IMR-90 (cell line): Measurements from ENCODE around the gene TBL3. TPM values are rescaled to one million over a fixed set of nuclear protein-coding genes. Genes with fewer than 3 reads are reported as not detected.

Experiments used
- ATAC-seq: fragments of 200-7000 bp; cut with Tn5 transposase; 2 replicates; pipeline ENCODE4 v1.9.1; 2020; ENCODE audit warnings: low read depth, mild to moderate bottlenecking, moderate library complexity
- BruUV-seq: library from RNA; stranded (reverse); fragments of 400-500 nt; replicated peaks from 2 replicates; lab custom pipeline; 2021; lab: Mats Ljungman, UMichigan
- CTCF ChIA-PET: fragments of 300-600 bp; formaldehyde crosslinking; extraction: SDS; loops from one replicate; lab custom pipeline; 2021; ENCODE audit warnings: antibody characterized with exemption; lab: Yijun Ruan, JAX
- POLR2A ChIA-PET: fragments of 300-600 bp; sonication (Branson Sonifier 250); formaldehyde crosslinking; loops from one replicate; lab custom pipeline; 2022; ENCODE audit warnings: antibody characterized with exemption; ENCODE audit not compliant: unreplicated experiment; lab: Charles Lee
- DNase-seq: peaks from one replicate; pipeline ENCODE4 v3.0.0; 2013
- H2AFZ ChIP-seq: replicated peaks from 2 replicates; pipeline ENCODE3; 2013; ENCODE audit warnings: low read length, mild to moderate bottlenecking; ENCODE audit not compliant: poor library complexity
- H2AK5ac ChIP-seq: 2 replicates; pipeline ENCODE4 v1.6.1; 2013; ENCODE audit warnings: low read depth, low read length, inconsistent platforms
- H2AK9ac ChIP-seq: replicated peaks from 2 replicates; pipeline ENCODE3; 2013; ENCODE audit warnings: mild to moderate bottlenecking, low read depth, low read length, moderate library complexity; ENCODE audit not compliant: poor library complexity
- H2BK120ac ChIP-seq: 2 replicates; pipeline ENCODE4 v1.6.1; 2013; ENCODE audit warnings: low read depth, low read length, inconsistent platforms
- H2BK15ac ChIP-seq: 3 replicates; pipeline ENCODE4 v1.6.1; 2013; ENCODE audit warnings: low read depth, low read length, inconsistent platforms
- H2BK20ac ChIP-seq: 2 replicates; pipeline ENCODE4 v1.6.1; 2013; ENCODE audit warnings: low read depth, mild to moderate bottlenecking, inconsistent platforms, low read length, moderate library complexity
- H2BK5ac ChIP-seq: 2 replicates; pipeline ENCODE4 v1.6.1; 2013; ENCODE audit warnings: mild to moderate bottlenecking, low read depth, low read length, inconsistent platforms; ENCODE audit not compliant: poor library complexity, severe bottlenecking
- H3K14ac ChIP-seq: replicated peaks from 2 replicates; pipeline ENCODE4 v1.6.1; 2013; ENCODE audit warnings: low read depth, low read length, inconsistent platforms
- H3K18ac ChIP-seq: 2 replicates; pipeline ENCODE4 v1.6.1; 2013; ENCODE audit warnings: low read depth, low read length, control low read depth
- H3K23ac ChIP-seq: 2 replicates; pipeline ENCODE4 v1.6.1; 2013; ENCODE audit warnings: low read depth, low read length, inconsistent platforms
- H3K27ac ChIP-seq: 2 replicates; pipeline ENCODE4 v1.5.1; 2013; ENCODE audit warnings: mild to moderate bottlenecking, control low read depth, low read length; ENCODE audit not compliant: insufficient read depth
- H3K27me3 ChIP-seq: 2 replicates; pipeline ENCODE4 v1.6.1; 2013; ENCODE audit warnings: low read length; ENCODE audit not compliant: control insufficient read depth, insufficient read depth
- H3K36me3 ChIP-seq: 2 replicates; pipeline ENCODE4 v1.6.1; 2013; ENCODE audit warnings: low read length, mixed read lengths; ENCODE audit not compliant: control insufficient read depth, insufficient read depth
- H3K4ac ChIP-seq: 2 replicates; pipeline ENCODE4 v1.6.1; 2013; ENCODE audit warnings: low read depth, low read length, inconsistent platforms
- H3K4me1 ChIP-seq: 2 replicates; pipeline ENCODE4 v1.6.1; 2013; ENCODE audit warnings: low read length, mixed read lengths; ENCODE audit not compliant: control insufficient read depth, insufficient read depth
- H3K4me2 ChIP-seq: 2 replicates; pipeline ENCODE4 v1.6.1; 2013; ENCODE audit warnings: low read depth, mild to moderate bottlenecking, control low read depth, low read length, moderate library complexity
- H3K4me3 ChIP-seq: 2 replicates; pipeline ENCODE4 v1.5.1; 2013; ENCODE audit warnings: low read depth, mild to moderate bottlenecking, control low read depth, low read length, moderate library complexity; ENCODE audit not compliant: insufficient read depth
- H3K56ac ChIP-seq: 2 replicates; pipeline ENCODE4 v1.6.1; 2013; ENCODE audit warnings: low read length, inconsistent platforms; ENCODE audit not compliant: insufficient read depth; ENCODE audit errors: extremely low read depth
- H3K79me1 ChIP-seq, 2 experiments: 2 replicates each; pipeline ENCODE4 v1.6.1; 2013; ENCODE audit warnings: low read length in 2 of 2, inconsistent platforms in 1 of 2, low read depth in 1 of 2
- H3K9ac ChIP-seq: 2 replicates; pipeline ENCODE4 v1.6.1; 2013; ENCODE audit warnings: low read depth, low read length, control low read depth
- H3K9me1 ChIP-seq: 2 replicates; pipeline ENCODE4 v1.6.1; 2013; ENCODE audit warnings: low read length, inconsistent platforms; ENCODE audit not compliant: insufficient read depth
- H3K9me3 ChIP-seq: 2 replicates; pipeline ENCODE4 v1.6.1; 2013; ENCODE audit warnings: low read length; ENCODE audit not compliant: control insufficient read depth, insufficient read depth
- H4K20me1 ChIP-seq: 2 replicates; pipeline ENCODE4 v1.6.1; 2013; ENCODE audit warnings: low read length, inconsistent platforms; ENCODE audit not compliant: insufficient read depth
- H4K5ac ChIP-seq: 2 replicates; pipeline ENCODE4 v1.6.1; 2013; ENCODE audit warnings: mild to moderate bottlenecking, low read depth, low read length, control low read depth
- H4K8ac ChIP-seq, 2 experiments: 2 replicates each; pipeline ENCODE4 v1.6.1; 2013; ENCODE audit warnings: low read depth in 2 of 2, low read length in 2 of 2, control low read depth in 1 of 2, inconsistent platforms in 1 of 2
- H4K91ac ChIP-seq: 2 replicates; pipeline ENCODE4 v1.6.1; 2013; ENCODE audit warnings: low read depth, low read length, inconsistent platforms; ENCODE audit not compliant: insufficient read depth
- BHLHE40 ChIP-seq: fragments of 150-350 bp; IDR thresholded peaks from 2 replicates; pipeline ENCODE4 v1.6.1; 2016; ENCODE audit warnings: mild to moderate bottlenecking, low read depth, low read length
- CHD1 ChIP-seq: IDR thresholded peaks from 2 replicates; pipeline ENCODE4 v1.6.1; 2012; ENCODE audit warnings: low read depth, low read length, improper control_type of control experiment
- ELK1 ChIP-seq: fragments of 150-350 bp; IDR thresholded peaks from 2 replicates; pipeline ENCODE4 v1.6.1; 2016; ENCODE audit warnings: low read depth, mild to moderate bottlenecking, low read length, moderate library complexity, borderline replicate concordance
- FOS ChIP-seq: fragments of 150-350 bp; IDR thresholded peaks from 2 replicates; pipeline ENCODE4 v1.6.1; 2016; ENCODE audit warnings: low read depth, low read length
- MAZ ChIP-seq: IDR thresholded peaks from 2 replicates; pipeline ENCODE4 v1.6.1; 2012; ENCODE audit warnings: low read depth, mild to moderate bottlenecking, low read length, improper control_type of control experiment, moderate library complexity, borderline replicate concordance
- MXI1 ChIP-seq: IDR thresholded peaks from 2 replicates; pipeline ENCODE4 v1.6.1; 2012; ENCODE audit warnings: low read depth, mild to moderate bottlenecking, low read length, moderate library complexity, borderline replicate concordance
- RAD21 ChIP-seq: IDR thresholded peaks from 2 replicates; pipeline ENCODE4 v1.6.1; 2012; ENCODE audit warnings: low read length, improper control_type of control experiment
- RCOR1 ChIP-seq: IDR thresholded peaks from 2 replicates; pipeline ENCODE4 v1.6.1; 2012; ENCODE audit warnings: mild to moderate bottlenecking, low read length, improper control_type of control experiment; ENCODE audit not compliant: insufficient replicate concordance
- RFX5 ChIP-seq: IDR thresholded peaks from 2 replicates; pipeline ENCODE4 v1.8.0; 2012; ENCODE audit warnings: low read depth, mild to moderate bottlenecking, low read length, moderate library complexity
- SMC3 ChIP-seq: fragments of 150-350 bp; IDR thresholded peaks from 2 replicates; pipeline ENCODE4 v1.6.1; 2016; ENCODE audit warnings: low read depth, mild to moderate bottlenecking, antibody characterized with exemption, low read length, moderate library complexity
- WGBS, 2 experiments: methylation state at CpG; one replicate each; pipeline versions ENCODE4 v1.1.5 to v1.1.7; 2013; ENCODE audit warnings: missing lambda C conversion rate in 2 of 2; ENCODE audit not compliant: insufficient read length in 1 of 2; ENCODE audit errors: extremely low coverage in 2 of 2; 5-methylcytosine and 5-hydroxymethylcytosine counted together
- dilution Hi-C: fragments of 300-500 bp; cut with HindIII; formaldehyde crosslinking; loops from one replicate; pipeline ENCODE4 v1.14.3; 2018; ENCODE audit warnings: low sequenced_read_pairs; ENCODE audit not compliant: unreplicated experiment
- in situ Hi-C: fragments of 300-500 bp; cut with MboI; formaldehyde crosslinking; loops from 3 replicates; pipeline ENCODE4 v1.14.3; 2019; ENCODE audit warnings: low sequenced_read_pairs, inconsistent platforms, mixed read lengths
- intact Hi-C: fragments of 100-400 bp; cut with micrococcal nuclease; formaldehyde crosslinking; loops from 2 replicates; pipeline ENCODE4 v1.10.0; 2022
- polyA plus RNA-seq, 3 experiments: library from polyadenylated mRNA; depleted of rRNA; stranded (reverse); fragments of >200 nt; gene quantifications; 2 replicates each; pipeline ENCODE4 v1.2.3, GENCODE V29; 2012; ENCODE audit warnings: low replicate concordance in 1 of 3
- total RNA-seq: library from RNA; depleted of rRNA; stranded (reverse); fragments of >200 nt; gene quantifications from 2 replicates; pipeline ENCODE4 v1.2.3, GENCODE V29; 2012

TBL3 gene
- total and polyA plus RNA-seq, 2 of the 4 experiments (the other 2 are of a cell fraction): 38.5 to 60.8 TPM

DNA sequence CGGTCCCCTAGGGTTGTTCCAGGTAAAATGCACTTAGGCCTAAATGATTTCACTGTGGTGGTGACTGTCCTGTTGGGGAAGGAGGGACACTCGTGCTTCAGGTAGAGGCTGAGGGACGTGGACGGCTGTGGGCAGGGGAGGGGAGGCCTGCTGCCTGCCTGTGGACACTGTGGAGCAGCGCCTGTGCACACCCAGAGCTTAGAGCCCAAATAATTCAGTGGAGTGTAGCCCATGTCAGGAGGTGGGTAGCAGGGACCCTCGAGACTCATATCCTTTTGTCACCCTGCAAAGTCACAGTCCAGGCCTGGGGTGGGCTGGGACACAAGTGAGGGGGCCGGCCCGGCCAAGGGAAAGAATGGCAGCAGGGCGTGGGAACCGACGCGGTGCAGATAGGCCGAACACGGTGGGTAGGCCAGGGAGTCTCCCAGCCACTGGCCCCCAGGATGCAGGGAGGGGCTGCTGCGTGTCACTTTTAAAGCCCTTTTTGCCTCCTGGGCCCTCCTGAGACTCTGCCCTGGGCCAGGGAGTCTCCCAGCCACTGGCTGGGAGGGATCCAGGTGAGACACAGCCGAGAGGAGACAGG lies 54.1 kb downstream of the TBL3 start:
- BruUV-seq: no TSS peak
- intact Hi-C loops: no loop called here
- ChIA-PET CTCF (no interaction called here), POLR2A (no interaction called here)
- Histone ChIP-seq H2BK5ac (peak overlapping the region; percentile 82), H3K18ac (no peak overlapping the region), H4K91ac (peak overlapping the region; percentile 80), H2BK20ac (0 out of 2 replicates have a peak overlapping the region, but pooled peaks have one; percentile 42), H3K9me3 (no peaks in the 10 kb centered on the region), H3K4me1 (peaks cover 20% of the 10 kb centered on the region), H2AK9ac (peak overlapping the region; percentile 96), H3K9me1 (peaks cover 9% of the 10 kb centered on the region), H2BK15ac (peak overlapping the region; percentile 68; the same call in 1 of the 3 replicates), H3K9ac (peak overlapping the region; percentile 92), H4K20me1 (peaks cover 15% of the 10 kb centered on the region), H4K8ac (peak overlapping the region in 1 of 2 experiments; percentile 86; a peak in 2 of 4 replicates), H3K27me3 (no peaks in the 10 kb centered on the region), H3K4ac (peak overlapping the region; percentile 77), H2BK120ac (peak overlapping the region; percentile 85), H2AK5ac (peak overlapping the region; percentile 70), H3K23ac (no peak overlapping the region), H4K5ac (peak overlapping the region; percentile 96; the same call in 1 of the 2 replicates), H3K14ac (no peak overlapping the region), H3K4me3 (no peak overlapping the region; the same call in 1 of the 2 replicates), H3K79me1 (peaks cover 6 to 38% of the 10 kb centered on the region in 2 experiments), H3K4me2 (peak overlapping the region; percentile 97; the same call in 1 of the 2 replicates), H3K56ac (no peak overlapping the region), H3K36me3 (peaks cover 12% of the 10 kb centered on the region; the same call in 1 of the 2 replicates), H2AFZ (peak overlapping the region; percentile 93), H3K27ac (no peak overlapping the region)
- dilution Hi-C loops: no loop called here
- TF ChIP-seq RFX5 (no peak), SMC3 (no peak), CHD1 (no peak), FOS (no peak), RAD21 (no peak), RCOR1 (no peak), ELK1 (no peak), BHLHE40 (no peak), MAZ (no peak), MXI1 (no peak)
- 88% methylated on average over 14 of the region's 16 CpGs; no CpG with 5 or more reads in 1 of the 2 experiments for WGBS, 2 experiments
- DNase-seq (no peak), ATAC-seq (no peak)
- in situ Hi-C loops: no loop called here
